Memory B cell (primary cell): ENCODE data around the gene GALNT6.

Experiments used
- ATAC-seq: fragments of 150-1000 bp; cut with Tn5 transposase; 2 replicates; pipeline ENCODE4 v1.10.0; 2021; ENCODE audit warnings: low read depth, mild to moderate bottlenecking, moderate library complexity
- DNase-seq, 2 donors: peaks; one replicate each; pipeline ENCODE4 v3.0.0; 2022; ENCODE audit warnings: low spot score in 2 of 2
- H3K27ac Mint-ChIP-seq: one replicate; pipeline ENCODE4 v1.8.0; 2022; ENCODE audit warnings: mild to moderate bottlenecking, moderate library complexity, mixed read lengths
- H3K27me3 Mint-ChIP-seq: one replicate; pipeline ENCODE4 v1.8.0; 2022; ENCODE audit warnings: mixed read lengths
- H3K36me3 Mint-ChIP-seq: one replicate; pipeline ENCODE4 v1.8.0; 2022; ENCODE audit warnings: mild to moderate bottlenecking, mixed read lengths
- H3K4me1 Mint-ChIP-seq: one replicate; pipeline ENCODE4 v1.8.0; 2022; ENCODE audit warnings: mixed read lengths
- H3K4me3 Mint-ChIP-seq: one replicate; pipeline ENCODE4 v1.8.0; 2022; ENCODE audit warnings: mild to moderate bottlenecking, moderate library complexity, mixed read lengths
- H3K9me3 Mint-ChIP-seq: one replicate; pipeline ENCODE4 v1.8.0; 2022; ENCODE audit warnings: mixed read lengths

GALNT6 gene

DNA sequence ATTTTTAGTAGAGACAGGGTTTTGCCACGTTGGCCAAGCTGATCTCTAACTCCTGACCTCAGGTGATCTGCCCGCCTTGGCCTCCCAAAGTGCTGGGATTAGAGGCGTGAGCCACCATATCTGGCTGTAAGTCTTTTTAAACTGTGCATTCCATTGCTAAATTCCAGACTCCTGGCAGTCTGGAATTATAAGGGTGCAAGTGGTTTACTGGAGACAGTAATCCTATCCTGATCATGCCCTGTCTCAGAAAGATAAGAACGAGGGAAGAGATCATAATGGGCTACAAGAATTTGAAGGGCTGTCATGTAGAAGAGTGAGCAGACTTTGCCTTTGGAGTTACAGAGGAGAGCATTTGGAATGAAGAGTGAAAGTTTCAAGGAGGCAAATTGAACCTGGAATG, 26.6 kb upstream of the GALNT6 start:
- Mint-ChIP-seq H3K4me3 (no peak overlapping the region), H3K36me3 (no peaks in the 10 kb centered on the region), H3K9me3 (no peaks in the 10 kb centered on the region), H3K27me3 (peaks cover 2% of the 10 kb centered on the region), H3K4me1 (peaks cover 8% of the 10 kb centered on the region), H3K27ac (no peak overlapping the region)
- DNase-seq (no peak), ATAC-seq (no peak)

DNA sequence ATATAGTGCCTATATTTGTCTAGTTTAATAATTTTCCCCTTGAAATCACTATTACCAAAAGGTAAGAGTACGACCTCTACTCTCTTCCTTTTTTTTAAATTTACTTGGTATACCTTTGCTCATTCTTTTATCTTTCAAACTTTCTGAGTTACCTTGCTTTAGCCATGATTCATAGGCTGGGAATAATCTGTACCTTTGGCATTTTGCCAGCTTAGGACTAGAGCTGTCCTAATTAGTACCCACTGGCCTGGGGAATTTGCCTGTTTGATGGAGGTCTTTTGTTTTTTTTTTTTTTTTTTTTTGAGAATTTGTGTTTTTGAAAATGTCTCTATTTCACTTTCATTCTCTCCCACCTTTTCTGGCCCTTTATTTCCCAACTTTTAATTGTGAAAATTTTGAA, 24.7 kb upstream of the GALNT6 start:
- ATAC-seq (no peak), DNase-seq (no peak)
- Mint-ChIP-seq H3K27me3 (peaks cover 2% of the 10 kb centered on the region), H3K36me3 (no peaks in the 10 kb centered on the region), H3K4me1 (peaks cover 12% of the 10 kb centered on the region), H3K9me3 (no peaks in the 10 kb centered on the region), H3K27ac (no peak overlapping the region), H3K4me3 (no peak overlapping the region)

DNA sequence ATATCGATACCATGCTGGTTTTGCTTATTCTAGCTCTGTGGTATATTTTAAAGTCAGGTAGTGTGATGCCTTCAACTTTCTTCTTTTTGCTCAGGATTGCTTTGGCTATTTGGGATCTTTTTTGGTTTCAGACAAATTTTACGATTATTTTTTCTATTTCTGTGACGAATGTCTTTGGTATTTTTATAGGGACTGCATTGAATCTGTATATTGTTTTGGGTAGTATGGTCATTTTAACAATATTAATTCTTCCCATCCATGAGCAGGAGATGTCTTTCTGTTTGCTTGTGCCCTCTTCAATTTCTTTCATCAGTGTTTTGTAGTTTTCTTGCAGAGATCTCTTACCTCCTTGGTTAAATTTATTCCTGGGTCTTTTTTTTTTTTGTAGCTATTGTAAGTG, 22.6 kb upstream of the GALNT6 start:
- Mint-ChIP-seq H3K36me3 (no peaks in the 10 kb centered on the region), H3K27ac (no peak overlapping the region), H3K27me3 (peaks cover 2% of the 10 kb centered on the region), H3K9me3 (no peaks in the 10 kb centered on the region), H3K4me1 (peaks cover 12% of the 10 kb centered on the region), H3K4me3 (no peak overlapping the region)
- no peak for ATAC-seq
- no peak for DNase-seq

DNA sequence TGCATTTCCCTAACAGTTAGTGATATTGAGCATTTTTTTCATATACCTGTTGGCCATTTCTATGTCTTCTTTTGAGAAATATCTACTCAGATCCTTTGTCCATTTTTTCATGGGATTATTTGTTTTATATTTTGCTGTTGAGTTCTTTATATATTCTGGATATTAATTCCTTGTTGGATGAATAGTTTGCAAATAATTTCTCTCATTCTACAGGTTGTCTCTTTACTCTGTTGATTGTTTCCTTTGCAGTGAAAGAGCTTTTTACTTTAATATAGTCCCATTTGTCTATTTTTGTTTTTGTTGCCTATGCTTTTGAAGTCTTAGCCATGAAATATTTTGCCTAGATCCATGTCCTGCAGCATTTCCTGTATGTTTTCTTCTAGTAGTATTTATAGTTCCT, 21.9 kb upstream of the GALNT6 start:
- H3K27me3 Mint-ChIP-seq, result peaks cover 2% of the 10 kb centered on the region
- no peak for ATAC-seq
- peaks cover 12% of the 10 kb centered on the region for H3K4me1 Mint-ChIP-seq
- no peak for DNase-seq
- H3K9me3 Mint-ChIP-seq, result no peaks in the 10 kb centered on the region
- H3K36me3 Mint-ChIP-seq, result no peaks in the 10 kb centered on the region
- H3K27ac Mint-ChIP-seq, result peak overlapping the region; percentile 22
- no peak overlapping the region for H3K4me3 Mint-ChIP-seq

DNA sequence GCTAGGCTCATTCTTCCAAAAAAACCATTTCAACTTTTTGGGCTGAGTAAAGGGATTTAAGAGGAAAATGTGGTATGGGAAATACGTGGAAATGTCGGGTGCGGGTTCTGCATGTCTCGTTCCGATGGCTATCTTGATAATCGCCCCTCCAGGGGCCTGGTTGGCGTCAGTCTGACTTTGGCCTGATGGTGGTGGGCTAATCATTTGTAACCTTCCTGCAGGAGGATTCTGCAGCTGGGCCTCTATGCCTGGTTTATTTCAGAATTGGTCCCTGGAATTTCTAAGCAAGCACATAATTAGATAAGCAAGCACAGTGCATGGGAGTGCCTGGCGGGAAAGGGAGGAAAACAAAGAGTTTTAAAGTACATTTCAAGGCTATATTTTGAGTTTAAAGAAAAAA, 18.6 kb upstream of the GALNT6 start:
- no peak for ATAC-seq
- no peaks in the 10 kb centered on the region for H3K27me3 Mint-ChIP-seq
- no peak for DNase-seq
- no peaks in the 10 kb centered on the region for H3K9me3 Mint-ChIP-seq
- H3K36me3 Mint-ChIP-seq, result no peaks in the 10 kb centered on the region
- no peak overlapping the region for H3K27ac Mint-ChIP-seq
- no peak overlapping the region for H3K4me3 Mint-ChIP-seq
- peaks cover 12% of the 10 kb centered on the region for H3K4me1 Mint-ChIP-seq

DNA sequence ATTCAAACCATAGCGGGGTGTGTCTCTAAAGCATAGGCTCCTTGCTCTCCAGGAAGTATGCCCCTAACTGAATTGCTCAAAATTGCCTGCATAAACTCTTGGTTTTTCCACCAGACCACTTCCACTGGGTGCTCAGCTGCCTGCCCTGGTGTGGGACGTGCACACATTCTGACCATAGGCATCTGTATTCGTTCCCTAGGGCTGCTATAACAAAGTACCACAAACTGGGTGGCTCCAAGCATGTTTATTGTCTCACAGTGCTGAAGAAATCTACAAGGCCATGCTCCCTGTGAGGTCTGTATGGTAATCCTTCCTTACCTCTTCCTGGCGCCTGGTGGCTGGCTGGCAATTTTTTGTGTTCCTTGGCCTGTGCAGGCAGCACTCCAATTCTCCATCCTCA, 16.4 kb upstream of the GALNT6 start:
- Mint-ChIP-seq H3K27ac (no peak overlapping the region), H3K9me3 (no peaks in the 10 kb centered on the region), H3K4me3 (no peak overlapping the region), H3K36me3 (no peaks in the 10 kb centered on the region), H3K27me3 (no peaks in the 10 kb centered on the region), H3K4me1 (peaks cover 2% of the 10 kb centered on the region)
- ATAC-seq (no peak), DNase-seq (no peak)

DNA sequence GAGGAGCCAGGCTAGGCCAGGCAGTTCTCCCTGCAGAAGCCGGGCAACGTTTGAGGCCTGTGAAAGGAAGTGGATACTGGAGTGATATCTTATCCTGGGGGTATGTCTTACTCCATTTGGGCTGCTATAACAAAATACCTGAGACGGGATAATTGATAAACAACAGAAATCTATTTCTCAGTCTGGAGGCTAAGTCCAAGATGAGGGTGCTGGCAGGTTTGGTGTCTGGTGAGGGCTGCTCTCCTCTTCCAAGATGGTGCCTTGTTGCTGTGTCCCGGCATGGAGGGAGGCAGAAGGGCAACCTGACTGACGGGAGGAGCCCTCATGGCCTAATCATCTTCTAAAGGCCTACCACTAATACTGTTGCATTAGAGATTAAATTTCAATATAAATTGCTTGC, 15.7 kb upstream of the GALNT6 start:
- no peak overlapping the region for H3K27ac Mint-ChIP-seq
- no peaks in the 10 kb centered on the region for H3K4me1 Mint-ChIP-seq
- H3K36me3 Mint-ChIP-seq, result no peaks in the 10 kb centered on the region
- ATAC-seq, result no peak
- H3K9me3 Mint-ChIP-seq, result no peaks in the 10 kb centered on the region
- H3K4me3 Mint-ChIP-seq, result no peak overlapping the region
- DNase-seq, result no peak
- H3K27me3 Mint-ChIP-seq, result no peaks in the 10 kb centered on the region

- no peak for DNase-seq
- Mint-ChIP-seq H3K9me3 (no peaks in the 10 kb centered on the region), H3K27ac (no peak overlapping the region), H3K36me3 (no peaks in the 10 kb centered on the region), H3K4me1 (no peaks in the 10 kb centered on the region), H3K4me3 (no peak overlapping the region), H3K27me3 (no peaks in the 10 kb centered on the region)
- ATAC-seq, result no peak
These were observed 15.1 kb upstream of the GALNT6 start for GRCh38 chr12:51406290-51406689.

DNA sequence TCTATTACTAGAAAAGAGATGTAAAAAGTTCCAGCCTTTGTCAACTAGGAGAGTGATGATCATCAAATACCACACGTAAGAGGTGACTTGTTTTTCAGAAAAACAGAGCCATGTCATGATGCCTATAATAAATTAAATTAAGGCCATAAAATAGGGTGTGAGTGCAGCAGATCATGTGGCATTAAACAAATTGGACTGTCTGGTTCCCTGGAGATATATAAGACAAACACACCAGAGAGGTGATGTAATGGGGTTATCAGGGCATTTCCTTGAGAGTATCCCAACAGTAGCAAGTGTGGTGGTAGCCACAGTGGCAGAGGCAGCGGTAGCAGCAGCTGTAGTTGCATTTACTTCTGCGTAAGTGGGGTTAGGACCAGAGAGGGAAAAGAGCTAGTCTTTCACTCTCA, 14.6 kb upstream of the GALNT6 start:
- ATAC-seq, result no peak
- Mint-ChIP-seq H3K4me1 (no peaks in the 10 kb centered on the region), H3K9me3 (no peaks in the 10 kb centered on the region), H3K27ac (no peak overlapping the region), H3K36me3 (no peaks in the 10 kb centered on the region), H3K4me3 (no peak overlapping the region), H3K27me3 (no peaks in the 10 kb centered on the region)
- DNase-seq, result no peak

- no peak overlapping the region for H3K27ac Mint-ChIP-seq
- no peak for ATAC-seq
- no peaks in the 10 kb centered on the region for H3K4me1 Mint-ChIP-seq
- DNase-seq, result no peak
- no peaks in the 10 kb centered on the region for H3K36me3 Mint-ChIP-seq
- H3K4me3 Mint-ChIP-seq, result no peak overlapping the region
- H3K27me3 Mint-ChIP-seq, result no peaks in the 10 kb centered on the region
- no peaks in the 10 kb centered on the region for H3K9me3 Mint-ChIP-seq
These were observed 13.4 kb upstream of the GALNT6 start for GRCh38 chr12:51404627-51405026.

GRCh38 chr12:51403681-51404136, 12.5 kb upstream of the GALNT6 start:
- H3K4me1 Mint-ChIP-seq, result no peaks in the 10 kb centered on the region
- ATAC-seq, result no peak
- DNase-seq, result no peak
- no peaks in the 10 kb centered on the region for H3K9me3 Mint-ChIP-seq
- H3K4me3 Mint-ChIP-seq, result no peak overlapping the region
- H3K36me3 Mint-ChIP-seq, result no peaks in the 10 kb centered on the region
- H3K27ac Mint-ChIP-seq, result no peak overlapping the region
- no peaks in the 10 kb centered on the region for H3K27me3 Mint-ChIP-seq

GRCh38 chr12:51403159-51403558, 12.0 kb upstream of the GALNT6 start:
- DNase-seq (no peak), ATAC-seq (no peak)
- Mint-ChIP-seq H3K9me3 (no peaks in the 10 kb centered on the region), H3K27me3 (no peaks in the 10 kb centered on the region), H3K36me3 (no peaks in the 10 kb centered on the region), H3K4me3 (no peak overlapping the region), H3K27ac (no peak overlapping the region), H3K4me1 (no peaks in the 10 kb centered on the region)

DNA sequence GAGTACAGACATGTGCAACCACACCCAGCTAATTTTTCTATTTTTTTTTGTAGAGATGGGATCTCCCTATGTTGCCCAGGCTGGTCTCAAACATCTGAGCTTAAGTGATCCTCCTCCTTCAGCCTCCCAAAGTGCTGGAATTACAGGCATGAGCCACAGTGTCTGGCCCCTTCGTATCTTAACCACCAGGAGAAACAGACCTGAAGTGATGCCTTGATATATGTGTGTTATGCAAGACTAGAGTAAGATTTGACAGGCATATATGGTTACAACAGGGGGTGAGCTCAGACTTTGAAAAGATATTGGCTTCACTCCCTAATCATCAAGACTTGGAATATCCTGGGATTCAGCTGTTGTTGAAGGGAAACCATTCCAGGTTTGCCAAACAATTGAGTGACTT, 10.7 kb upstream of the GALNT6 start:
- no peak for ATAC-seq
- H3K27ac Mint-ChIP-seq, result no peak overlapping the region
- no peak for DNase-seq
- no peaks in the 10 kb centered on the region for H3K4me1 Mint-ChIP-seq
- H3K27me3 Mint-ChIP-seq, result no peaks in the 10 kb centered on the region
- no peak overlapping the region for H3K4me3 Mint-ChIP-seq
- no peaks in the 10 kb centered on the region for H3K9me3 Mint-ChIP-seq
- no peaks in the 10 kb centered on the region for H3K36me3 Mint-ChIP-seq

GRCh38 chr12:51401486-51401885, 10.3 kb upstream of the GALNT6 start:
- no peaks in the 10 kb centered on the region for H3K27me3 Mint-ChIP-seq
- ATAC-seq, result no peak

DNA sequence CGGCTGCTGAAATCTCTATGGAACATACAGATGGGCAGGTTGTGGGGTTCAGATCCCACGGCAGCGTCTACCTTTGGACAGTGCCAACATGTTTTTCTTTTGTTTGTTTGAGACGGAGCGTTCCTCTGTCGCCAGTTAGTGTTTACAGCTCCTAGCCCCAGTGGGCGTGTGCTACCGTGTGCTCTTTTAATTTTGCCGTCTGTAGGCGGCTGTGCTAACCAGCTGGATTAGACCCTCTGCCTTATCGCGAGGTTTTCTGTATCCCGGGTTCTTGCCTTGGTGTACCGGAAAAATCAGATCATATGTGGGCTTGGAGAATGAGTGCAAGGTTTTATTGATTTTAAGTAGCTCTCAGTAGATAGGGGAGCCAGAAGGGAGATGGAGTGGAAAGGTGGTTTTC, 9.8 kb upstream of the GALNT6 start:
- DNase-seq, result no peak
- Mint-ChIP-seq H3K27ac (no peak overlapping the region), H3K27me3 (no peaks in the 10 kb centered on the region), H3K4me3 (no peak overlapping the region), H3K4me1 (peaks cover 2% of the 10 kb centered on the region), H3K36me3 (no peaks in the 10 kb centered on the region), H3K9me3 (no peaks in the 10 kb centered on the region)
- ATAC-seq, result no peak

More at GRCh38 chr12:51401486-51401885, 10.3 kb upstream of the GALNT6 start:
- DNase-seq, result no peak
- Mint-ChIP-seq H3K4me3 (no peak overlapping the region), H3K9me3 (no peaks in the 10 kb centered on the region), H3K4me1 (no peaks in the 10 kb centered on the region), H3K36me3 (no peaks in the 10 kb centered on the region), H3K27ac (no peak overlapping the region)

DNA sequence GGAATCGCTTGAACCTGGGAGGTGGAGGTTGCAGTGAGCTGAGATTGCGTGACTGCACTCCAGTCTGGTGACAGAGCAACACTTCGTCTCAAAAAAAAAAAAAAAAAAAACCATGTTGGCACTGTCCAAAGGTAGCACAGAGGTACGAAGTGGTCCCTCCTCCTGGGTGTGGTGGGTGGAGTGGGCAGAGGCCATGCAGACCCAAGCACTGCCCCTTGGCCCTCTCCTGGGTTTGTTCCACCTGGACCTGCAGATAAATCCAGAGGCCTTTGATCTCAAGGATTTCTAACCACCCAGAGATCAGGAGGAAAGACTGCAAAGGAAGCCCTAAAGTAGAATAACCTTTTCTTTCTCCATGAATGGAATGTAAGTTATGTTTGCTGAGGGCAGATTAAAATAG, 8.7 kb upstream of the GALNT6 start:
- no peaks in the 10 kb centered on the region for H3K27me3 Mint-ChIP-seq
- H3K36me3 Mint-ChIP-seq, result no peaks in the 10 kb centered on the region
- H3K9me3 Mint-ChIP-seq, result no peaks in the 10 kb centered on the region
- no peak overlapping the region for H3K27ac Mint-ChIP-seq
- ATAC-seq (no peak), DNase-seq (no peak)
- H3K4me3 Mint-ChIP-seq, result no peak overlapping the region
- peaks cover 13% of the 10 kb centered on the region for H3K4me1 Mint-ChIP-seq
